ENCODE results near the gene DHX35. TPM values are rescaled to one million over a fixed set of nuclear protein-coding genes. Genes with fewer than 3 reads are reported as not detected.

The DHX35 gene

DNA sequence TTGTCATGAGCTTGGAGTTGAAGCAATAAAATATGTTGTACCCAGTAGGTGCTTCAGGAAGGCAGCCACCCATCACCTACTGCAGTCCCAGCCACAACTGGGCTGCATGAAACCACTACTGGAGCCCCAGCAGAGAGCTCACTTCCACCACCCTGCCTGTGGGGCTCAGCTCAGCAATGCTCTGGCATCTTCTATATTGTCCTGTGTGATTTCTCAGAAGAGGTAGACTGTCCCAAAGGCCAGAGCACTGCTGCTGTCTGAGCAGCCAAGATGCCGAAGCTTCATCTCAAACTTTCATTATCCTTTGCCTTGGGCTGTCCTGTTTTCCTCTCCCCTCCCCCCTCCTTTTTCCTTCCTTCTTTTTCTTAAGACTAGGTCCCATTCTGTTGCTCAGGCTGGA lies 126.9 kb downstream of the DHX35 start:
- Histone ChIP-seq H3K9me3 (replicated peaks; ENCODE audit: low read length) (no peaks in the 10 kb centered on the region), H3K4me1 (ENCODE audit: control insufficient read depth, insufficient read depth, low read length) (no peaks in the 10 kb centered on the region), H3K4me3 (ENCODE audit: low read length) (no peak overlapping the region), H3K36me3 (ENCODE audit: insufficient read depth, low read length) (no peaks in the 10 kb centered on the region), H3K4me2 (ENCODE audit: low read length) (no peak overlapping the region), H3K27me3 (ENCODE audit: control insufficient read depth, insufficient read depth, low read length) (peaks cover 6% of the 10 kb centered on the region), H3K9ac (ENCODE audit: low read depth, low read length) (no peak overlapping the region)

Small RNA genes within 50 kb of the gene (small RNA-seq; reads per million reads assigned to genes)
- not detected for gene AL023803.1
